NAMALWA (cell line): ENCODE measurements around the gene DCC.

Experiments used
- DNase-seq: peaks from one replicate; pipeline ENCODE4 v3.0.0-alpha.2; 2015; ENCODE audit warnings: low spot score

Gene DCC, protein sequence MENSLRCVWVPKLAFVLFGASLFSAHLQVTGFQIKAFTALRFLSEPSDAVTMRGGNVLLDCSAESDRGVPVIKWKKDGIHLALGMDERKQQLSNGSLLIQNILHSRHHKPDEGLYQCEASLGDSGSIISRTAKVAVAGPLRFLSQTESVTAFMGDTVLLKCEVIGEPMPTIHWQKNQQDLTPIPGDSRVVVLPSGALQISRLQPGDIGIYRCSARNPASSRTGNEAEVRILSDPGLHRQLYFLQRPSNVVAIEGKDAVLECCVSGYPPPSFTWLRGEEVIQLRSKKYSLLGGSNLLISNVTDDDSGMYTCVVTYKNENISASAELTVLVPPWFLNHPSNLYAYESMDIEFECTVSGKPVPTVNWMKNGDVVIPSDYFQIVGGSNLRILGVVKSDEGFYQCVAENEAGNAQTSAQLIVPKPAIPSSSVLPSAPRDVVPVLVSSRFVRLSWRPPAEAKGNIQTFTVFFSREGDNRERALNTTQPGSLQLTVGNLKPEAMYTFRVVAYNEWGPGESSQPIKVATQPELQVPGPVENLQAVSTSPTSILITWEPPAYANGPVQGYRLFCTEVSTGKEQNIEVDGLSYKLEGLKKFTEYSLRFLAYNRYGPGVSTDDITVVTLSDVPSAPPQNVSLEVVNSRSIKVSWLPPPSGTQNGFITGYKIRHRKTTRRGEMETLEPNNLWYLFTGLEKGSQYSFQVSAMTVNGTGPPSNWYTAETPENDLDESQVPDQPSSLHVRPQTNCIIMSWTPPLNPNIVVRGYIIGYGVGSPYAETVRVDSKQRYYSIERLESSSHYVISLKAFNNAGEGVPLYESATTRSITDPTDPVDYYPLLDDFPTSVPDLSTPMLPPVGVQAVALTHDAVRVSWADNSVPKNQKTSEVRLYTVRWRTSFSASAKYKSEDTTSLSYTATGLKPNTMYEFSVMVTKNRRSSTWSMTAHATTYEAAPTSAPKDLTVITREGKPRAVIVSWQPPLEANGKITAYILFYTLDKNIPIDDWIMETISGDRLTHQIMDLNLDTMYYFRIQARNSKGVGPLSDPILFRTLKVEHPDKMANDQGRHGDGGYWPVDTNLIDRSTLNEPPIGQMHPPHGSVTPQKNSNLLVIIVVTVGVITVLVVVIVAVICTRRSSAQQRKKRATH (N-terminal part only)

GRCh38 chr18:52339891-52340371 is at the start of gene DCC:
Gene DCC, plus strand, starts transcription at chr18:52340197. Its CDS starts 591 bp downstream, at chr18:52340788.
- DNase-seq: peak; percentile 9

- no peak for DNase-seq
Measured at GRCh38 chr18:52310651-52311050, 29.3 kb upstream of the DCC start.

DNA sequence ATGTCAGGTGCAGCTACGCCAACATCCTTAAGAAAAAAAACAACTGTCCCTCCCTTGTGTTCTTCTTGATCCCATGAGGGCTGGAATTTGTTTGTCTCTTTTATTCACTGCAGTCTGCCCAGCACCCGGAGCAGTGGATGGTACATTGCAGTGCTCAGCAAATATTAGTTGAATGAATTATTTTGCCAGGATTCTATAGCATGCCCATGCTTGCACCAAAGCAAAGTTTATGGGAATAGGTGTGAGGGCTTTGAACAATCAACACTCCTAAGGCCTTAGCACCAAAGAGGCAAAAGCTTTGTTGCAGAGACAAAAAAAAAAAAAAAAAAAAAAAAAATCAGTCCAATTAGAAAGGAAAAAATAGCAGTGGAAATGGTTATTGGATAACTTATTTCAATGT is 28.7 kb upstream of the DCC start:
- DNase-seq: no peak

DNA sequence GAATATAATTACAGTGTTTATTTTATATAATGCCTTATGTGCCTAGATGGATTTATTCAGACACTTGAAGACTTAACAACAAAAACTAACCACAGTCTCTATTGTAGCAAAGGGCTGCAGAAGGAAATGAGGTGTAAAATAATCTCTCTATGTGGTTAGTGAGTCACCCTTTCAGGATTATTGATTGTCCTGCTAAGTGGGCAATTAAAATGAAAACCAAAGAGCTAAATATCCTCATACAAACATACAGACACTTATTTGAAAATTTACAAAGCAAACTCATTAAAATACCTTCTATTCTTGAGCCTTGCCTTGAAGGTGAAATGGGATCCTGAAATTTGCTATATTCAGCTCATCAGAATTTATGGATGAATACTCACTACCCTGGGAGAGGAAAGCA is 27.7 kb upstream of the DCC start:
- no peak for DNase-seq

- no peak for DNase-seq
Measured at GRCh38 chr18:52313213-52313612, 26.8 kb upstream of the DCC start.

- DNase-seq: no peak
Measured at GRCh38 chr18:52319424-52319983, 20.5 kb upstream of the DCC start.

DNA sequence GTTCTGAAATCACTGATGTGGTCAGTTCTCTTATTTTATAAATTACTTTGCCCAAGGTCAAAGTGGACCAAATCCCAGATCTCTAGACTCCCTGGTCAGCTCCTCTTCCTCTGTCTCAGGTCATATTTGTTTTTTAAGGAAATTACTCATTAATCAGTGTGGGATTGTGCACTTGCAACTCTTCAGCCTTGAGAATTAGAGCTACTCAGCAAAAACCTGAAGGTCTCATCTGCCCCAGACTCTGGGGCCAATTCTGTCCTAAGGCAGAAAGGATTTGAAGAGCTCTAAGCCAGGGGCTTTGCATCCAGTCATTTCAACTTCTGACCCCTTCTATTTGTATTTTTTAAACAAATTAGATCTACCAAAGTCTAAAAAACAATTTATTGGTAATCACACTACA is 17.7 kb upstream of the DCC start:
- DNase-seq: no peak

DNA sequence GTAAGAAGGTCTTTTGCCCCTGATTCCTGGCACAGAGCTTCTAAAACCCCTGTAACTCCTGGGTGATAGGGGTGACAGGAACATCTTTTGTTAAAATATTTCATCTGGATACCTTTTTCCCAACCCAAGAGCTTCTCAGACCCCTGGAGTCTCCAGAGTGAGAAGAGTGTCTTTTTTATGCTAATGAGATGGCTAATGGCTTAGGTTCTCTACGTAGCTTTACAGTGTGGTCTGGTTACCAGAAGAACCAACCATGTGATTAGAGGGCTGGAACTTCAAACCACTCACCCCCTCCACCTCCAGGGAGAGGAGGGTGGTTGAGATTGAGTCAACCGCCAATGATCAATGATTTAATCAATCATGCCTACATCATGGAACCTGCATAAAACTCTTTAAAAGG is 16.2 kb upstream of the DCC start:
- DNase-seq: no peak

DNA sequence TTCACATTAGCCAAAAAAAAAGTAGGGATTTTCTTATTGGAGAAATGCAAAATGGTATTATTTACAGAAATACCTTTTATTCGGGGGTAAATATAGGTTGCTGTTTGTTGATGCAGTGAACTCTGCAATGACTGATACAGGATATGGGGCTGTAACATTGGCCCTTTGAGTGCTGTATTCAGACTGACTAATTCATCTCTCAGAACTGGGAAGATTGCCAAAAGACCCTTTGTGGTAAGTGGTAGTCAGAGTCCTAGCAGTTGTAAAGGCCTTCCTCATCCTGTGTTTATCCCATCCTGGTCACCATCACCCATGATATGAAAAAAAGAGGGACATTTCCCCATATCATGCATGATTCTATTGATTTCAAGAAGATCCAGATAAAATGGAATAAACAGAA is 14.0 kb upstream of the DCC start:
- no peak for DNase-seq

DNA sequence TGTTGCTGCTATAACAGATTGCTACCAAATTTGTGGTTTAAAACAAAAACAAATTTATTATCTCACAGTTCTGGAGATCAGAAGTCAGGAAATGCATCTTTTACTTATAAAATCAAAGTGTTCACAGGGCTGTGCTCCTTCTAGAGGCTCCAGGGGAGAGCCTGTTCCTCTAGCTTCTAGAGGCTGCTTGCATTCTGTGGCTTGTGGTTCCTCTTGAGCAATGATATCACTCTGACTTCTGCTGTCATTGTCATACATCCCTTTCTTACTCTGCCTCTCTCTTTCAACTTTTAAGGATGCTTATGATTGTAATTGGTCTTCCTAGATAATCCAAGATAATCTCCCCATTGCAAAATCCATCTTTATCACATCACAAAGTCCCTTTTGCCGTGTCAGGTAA is 6.1 kb upstream of the DCC start:
- DNase-seq: no peak

GRCh38 chr18:52334307-52334706 is 5.7 kb upstream of the DCC start:
- no peak for DNase-seq

- DNase-seq: no peak
Measured at GRCh38 chr18:52334896-52335295, 5.1 kb upstream of the DCC start.

- no peak for DNase-seq
Measured at GRCh38 chr18:52337276-52337675, 2.7 kb upstream of the DCC start.

- DNase-seq: no peak
Measured at GRCh38 chr18:52340406-52341102, 557 bp downstream of the DCC start.

GRCh38 chr18:52341103-52341432 is 1.1 kb downstream of the DCC start:
- DNase-seq: no peak

DNA sequence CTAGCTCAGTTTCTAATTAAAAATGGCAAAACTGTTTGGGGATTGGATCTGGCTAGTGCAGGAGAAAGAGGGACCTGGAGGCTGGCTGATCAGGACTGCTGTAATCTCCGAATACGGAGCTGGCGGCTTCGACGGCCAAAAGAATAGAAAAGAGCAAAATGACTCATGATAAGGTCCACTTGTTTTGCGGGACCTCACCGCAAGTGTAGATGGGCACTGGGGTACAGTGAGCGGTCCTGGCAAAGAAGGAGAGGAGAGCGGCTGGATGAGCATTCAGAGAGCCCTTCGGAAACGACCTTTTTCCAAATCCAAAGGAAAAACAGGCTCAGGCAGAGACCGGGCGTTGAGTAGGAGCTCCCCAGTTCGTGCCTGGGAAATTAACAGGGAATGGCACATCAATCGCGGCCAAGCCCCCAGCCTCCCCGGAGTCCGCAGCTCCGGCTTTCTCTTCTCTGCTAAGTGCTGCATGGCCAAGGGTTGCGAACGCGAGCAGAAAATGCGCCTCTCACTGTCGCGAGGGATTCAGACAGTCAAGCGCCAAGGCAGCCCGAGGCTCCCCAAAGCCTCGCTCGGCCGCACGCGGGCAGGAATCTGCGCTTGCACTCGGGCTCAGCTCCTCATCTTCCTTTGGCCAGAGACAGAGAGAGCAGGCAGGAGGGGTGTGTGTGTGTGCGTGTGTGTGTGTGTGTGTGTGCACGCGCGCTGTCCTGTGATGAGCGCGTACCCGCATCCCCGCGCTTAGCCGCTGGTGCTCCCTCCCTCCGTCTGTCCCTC is 1.8 kb downstream of the DCC start:
- DNase-seq: no peak

- no peak for DNase-seq
Measured at GRCh38 chr18:52342456-52342855, 2.5 kb downstream of the DCC start.

GRCh38 chr18:52343138-52343537 is 3.1 kb downstream of the DCC start:
- no peak for DNase-seq

DNA sequence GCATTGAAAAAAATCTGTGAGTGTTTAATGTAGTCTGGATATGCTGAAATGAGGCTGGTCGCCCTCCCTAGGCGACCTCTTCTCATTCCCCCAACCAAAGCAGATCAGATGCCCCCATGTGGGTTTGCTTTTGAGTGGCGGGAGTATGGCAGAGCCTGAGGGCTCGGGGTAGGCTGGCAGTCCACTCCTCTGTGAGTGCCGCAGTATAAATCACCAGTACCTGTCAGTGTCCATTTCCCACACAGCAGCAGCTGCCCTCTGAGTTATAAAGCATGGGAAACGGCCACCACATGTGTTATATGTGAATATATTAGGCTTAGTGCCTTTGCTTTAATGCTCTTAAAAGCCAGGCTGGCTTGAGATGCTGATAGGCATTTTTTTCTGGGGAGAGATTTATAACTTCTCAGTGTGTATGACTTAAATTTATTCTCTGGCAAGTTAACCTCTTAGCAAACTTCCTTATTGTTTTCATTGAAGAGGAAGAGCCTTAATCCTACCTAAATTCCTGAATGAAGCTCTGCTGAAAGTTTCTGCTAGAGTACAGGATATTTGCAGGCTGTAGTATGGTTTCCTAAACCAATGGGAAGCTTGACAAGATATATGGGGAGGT is 3.8 kb downstream of the DCC start:
- DNase-seq: no peak

DNA sequence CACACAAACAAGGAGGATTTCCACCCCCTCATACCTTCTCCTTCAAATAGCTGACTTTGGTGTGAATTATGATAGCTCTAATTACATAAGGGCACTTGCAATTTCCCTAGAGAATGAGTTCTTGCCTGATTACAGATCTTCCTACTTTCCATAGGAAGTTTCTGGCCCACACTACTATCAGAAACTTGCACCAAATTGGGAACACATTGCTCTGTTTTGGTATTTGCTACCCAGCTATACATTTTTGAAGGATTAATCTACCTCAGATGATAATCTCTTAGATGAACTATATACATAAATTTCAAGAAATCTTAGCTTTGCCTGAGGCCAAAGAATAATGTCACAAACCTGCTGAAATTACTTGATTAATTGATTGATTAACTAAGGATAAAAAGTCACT is 4.9 kb downstream of the DCC start:
- DNase-seq: no peak

DNA sequence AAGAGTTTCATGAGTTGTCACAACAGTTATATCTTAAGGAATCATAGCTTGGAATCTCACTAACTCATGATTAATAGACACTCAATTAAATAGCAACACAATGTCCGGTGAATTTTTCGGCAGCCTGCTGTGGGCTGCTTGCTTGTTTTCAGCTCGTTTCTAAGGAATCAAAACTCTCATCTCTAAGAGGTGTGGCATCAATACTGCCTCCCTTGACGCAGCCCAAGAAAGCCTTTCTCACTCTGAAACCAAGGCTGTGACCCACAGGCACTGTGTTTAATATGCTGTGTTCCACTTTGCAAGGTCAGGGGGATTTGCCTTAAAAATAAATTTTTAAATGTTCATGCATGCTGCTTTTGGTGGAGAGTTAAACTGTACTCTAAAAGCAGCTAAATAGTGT is 5.4 kb downstream of the DCC start:
- no peak for DNase-seq
